ENCODE measurements around the gene ACTL8.

Gene ACTL8

GRCh38 chr1:17845583-17845982, 90.5 kb downstream of the ACTL8 start:
- H3K27me3 Mint-ChIP-seq, result no peaks in the 10 kb centered on the region
- CTCF ChIA-PET, result no interaction called here

GRCh38 chr1:17846341-17846740, 91.2 kb downstream of the ACTL8 start:
- no peaks in the 10 kb centered on the region for H3K9me3 Mint-ChIP-seq
- H3K4me3 Mint-ChIP-seq, result no peak overlapping the region
- no peaks in the 10 kb centered on the region for H3K36me3 Mint-ChIP-seq
- H3K27me3 Mint-ChIP-seq, result no peaks in the 10 kb centered on the region
- DNase-seq, result no peak
- no peak overlapping the region for H3K27ac Mint-ChIP-seq
- CTCF ChIA-PET, result no interaction called here
- no peaks in the 10 kb centered on the region for H3K4me1 Mint-ChIP-seq

More at GRCh38 chr1:17845583-17845982, 90.5 kb downstream of the ACTL8 start:
- H3K27ac Mint-ChIP-seq, result no peak overlapping the region
- H3K9me3 Mint-ChIP-seq, result no peaks in the 10 kb centered on the region
- no peaks in the 10 kb centered on the region for H3K36me3 Mint-ChIP-seq
- no peak overlapping the region for H3K4me3 Mint-ChIP-seq
- H3K4me1 Mint-ChIP-seq, result no peaks in the 10 kb centered on the region
- DNase-seq, result no peak

DNA sequence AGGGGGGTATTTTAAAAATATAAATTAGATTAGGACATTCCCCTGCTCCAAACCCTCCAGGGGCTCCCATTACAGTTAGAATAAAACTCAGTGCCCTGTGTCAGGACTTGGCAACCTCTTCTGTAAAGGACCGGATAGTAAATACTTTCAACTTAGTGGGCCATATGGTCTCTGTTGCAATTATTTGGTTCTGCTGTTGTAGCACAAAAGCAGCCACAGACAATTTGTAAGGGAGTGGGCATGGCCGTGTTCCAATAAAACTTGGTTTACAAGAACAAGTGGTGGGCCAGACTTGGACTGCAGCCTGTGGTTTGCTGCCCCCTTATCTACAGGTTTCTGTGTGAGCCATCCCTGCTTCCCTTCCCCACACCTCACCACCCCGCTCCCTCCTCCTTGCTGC, 92.0 kb downstream of the ACTL8 start:
- CTCF ChIA-PET, result no interaction called here
- H3K4me1 Mint-ChIP-seq, result no peaks in the 10 kb centered on the region
- H3K4me3 Mint-ChIP-seq, result no peak overlapping the region
- no peak overlapping the region for H3K27ac Mint-ChIP-seq
- H3K27me3 Mint-ChIP-seq, result no peaks in the 10 kb centered on the region
- DNase-seq, result no peak
- no peaks in the 10 kb centered on the region for H3K9me3 Mint-ChIP-seq
- no peaks in the 10 kb centered on the region for H3K36me3 Mint-ChIP-seq

DNA sequence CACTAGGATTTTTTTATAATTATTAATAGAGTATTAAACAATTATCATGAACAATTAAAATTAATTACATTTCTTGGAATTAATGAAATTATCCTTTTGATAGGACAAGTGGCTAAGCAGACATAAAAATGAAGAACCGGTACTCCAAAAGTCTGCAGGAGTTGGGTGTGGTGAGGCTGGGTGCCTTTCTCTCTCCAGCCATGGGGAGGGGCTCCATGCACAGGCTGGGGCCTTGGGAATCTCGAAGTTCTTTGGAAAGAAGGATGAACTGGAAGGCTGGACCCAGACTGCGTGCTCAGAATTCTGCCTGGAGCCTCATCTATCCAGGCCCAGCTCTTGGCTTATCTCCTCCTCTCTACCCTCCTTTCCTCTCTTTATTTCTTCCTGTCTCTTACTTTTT, 94.1 kb downstream of the ACTL8 start:
- Mint-ChIP-seq H3K27me3 (no peaks in the 10 kb centered on the region), H3K4me1 (no peaks in the 10 kb centered on the region), H3K27ac (no peak overlapping the region), H3K36me3 (no peaks in the 10 kb centered on the region), H3K4me3 (no peak overlapping the region), H3K9me3 (no peaks in the 10 kb centered on the region)
- CTCF ChIA-PET, result no interaction called here
- DNase-seq, result no peak

GRCh38 chr1:17851056-17851455, 95.9 kb downstream of the ACTL8 start:
- Mint-ChIP-seq H3K4me1 (no peaks in the 10 kb centered on the region), H3K27ac (no peak overlapping the region), H3K9me3 (no peaks in the 10 kb centered on the region), H3K36me3 (no peaks in the 10 kb centered on the region), H3K27me3 (no peaks in the 10 kb centered on the region), H3K4me3 (no peak overlapping the region)
- CTCF ChIA-PET, result no interaction called here
- DNase-seq, result no peak

DNA sequence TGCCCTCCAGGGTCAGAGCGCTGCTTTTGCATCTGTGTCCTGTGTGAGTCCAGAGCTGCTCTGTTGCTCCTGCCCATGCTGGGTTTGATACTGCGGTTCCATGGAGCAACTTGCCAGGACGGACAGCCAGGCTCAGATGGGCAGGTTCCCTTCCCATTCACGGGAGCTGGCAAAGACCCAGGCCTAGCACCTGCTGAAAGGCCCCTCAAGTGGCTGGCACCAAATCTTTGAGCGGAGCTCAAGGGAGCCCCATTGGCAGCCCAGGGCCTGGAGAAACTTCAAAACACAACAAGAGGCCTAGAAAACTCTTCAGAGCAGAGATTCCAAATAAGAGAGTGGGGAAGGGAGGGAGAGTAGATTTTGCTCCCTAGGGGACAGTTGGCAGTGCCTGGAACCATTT, 97.2 kb downstream of the ACTL8 start:
- Mint-ChIP-seq H3K27me3 (no peaks in the 10 kb centered on the region), H3K9me3 (no peaks in the 10 kb centered on the region), H3K36me3 (no peaks in the 10 kb centered on the region), H3K4me3 (no peak overlapping the region), H3K4me1 (no peaks in the 10 kb centered on the region), H3K27ac (no peak overlapping the region)
- CTCF ChIA-PET, result no interaction called here
- no peak for DNase-seq

DNA sequence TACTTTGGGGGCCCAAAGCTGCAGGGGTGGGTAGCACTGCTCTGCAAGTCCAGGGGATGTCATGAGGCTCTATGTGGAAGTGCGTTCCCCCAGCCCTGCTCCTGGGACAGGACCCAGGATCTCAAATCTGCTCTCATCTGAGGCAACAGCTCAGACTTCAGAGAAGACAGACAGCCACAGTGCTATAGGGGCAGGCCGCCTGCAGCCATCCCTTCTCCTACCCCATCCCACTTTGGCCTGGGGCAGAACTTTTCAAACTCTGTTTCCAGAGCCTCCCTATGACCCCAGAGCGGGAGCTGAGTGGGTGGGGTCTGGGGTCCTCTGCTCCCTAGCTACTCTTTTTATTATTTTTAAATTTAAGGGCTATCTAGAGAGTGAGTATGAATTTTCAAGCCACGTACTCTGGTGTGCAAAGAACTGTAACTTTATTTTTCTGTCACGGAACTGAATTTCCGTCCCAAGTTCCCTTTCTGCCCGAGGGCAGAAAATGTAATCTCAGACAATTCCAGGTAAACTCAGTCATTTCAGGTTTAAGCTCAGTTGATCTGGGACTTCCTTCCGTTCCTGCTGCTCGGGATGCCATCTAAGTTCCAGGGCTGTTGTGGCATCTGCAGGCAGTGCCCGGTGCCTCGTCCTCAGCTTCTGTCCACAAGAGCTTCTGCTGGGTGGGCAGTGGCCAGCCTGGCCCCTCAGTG, 98.3 kb downstream of the ACTL8 start:
- Mint-ChIP-seq H3K9me3 (no peaks in the 10 kb centered on the region), H3K4me3 (no peak overlapping the region), H3K27ac (no peak overlapping the region), H3K4me1 (no peaks in the 10 kb centered on the region), H3K27me3 (no peaks in the 10 kb centered on the region), H3K36me3 (no peaks in the 10 kb centered on the region)
- CTCF ChIA-PET, result no interaction called here
- no peak for DNase-seq

- Mint-ChIP-seq H3K27me3 (no peaks in the 10 kb centered on the region), H3K4me3 (no peak overlapping the region), H3K9me3 (no peaks in the 10 kb centered on the region), H3K4me1 (no peaks in the 10 kb centered on the region), H3K27ac (no peak overlapping the region), H3K36me3 (no peaks in the 10 kb centered on the region)
- CTCF ChIA-PET, result no interaction called here
- DNase-seq, result no peak
These were observed 101.5 kb downstream of the ACTL8 start for GRCh38 chr1:17856496-17857108.

DNA sequence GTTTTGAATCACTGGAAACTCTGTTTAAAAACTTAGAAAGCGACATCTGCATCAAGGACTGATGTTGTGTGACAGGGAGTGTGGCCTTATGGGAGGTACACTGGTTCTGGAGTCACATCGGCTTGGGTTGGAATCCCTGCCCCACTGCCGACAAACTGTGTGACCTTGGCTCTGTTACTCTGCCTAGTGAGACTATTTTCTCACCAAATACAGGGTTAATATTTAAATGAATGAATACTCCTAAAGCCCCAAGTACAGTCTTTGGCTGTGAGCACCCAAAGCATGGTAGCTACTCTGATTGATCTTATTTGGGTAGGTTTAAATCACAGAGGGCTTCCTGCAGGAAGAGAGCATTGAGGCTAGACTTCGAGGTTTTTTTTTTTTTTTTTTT, 102.0 kb downstream of the ACTL8 start:
- CTCF ChIA-PET, result no interaction called here
- DNase-seq, result no peak
- H3K27me3 Mint-ChIP-seq, result no peaks in the 10 kb centered on the region
- no peak overlapping the region for H3K4me3 Mint-ChIP-seq
- H3K27ac Mint-ChIP-seq, result no peak overlapping the region
- H3K9me3 Mint-ChIP-seq, result no peaks in the 10 kb centered on the region
- no peaks in the 10 kb centered on the region for H3K36me3 Mint-ChIP-seq
- H3K4me1 Mint-ChIP-seq, result no peaks in the 10 kb centered on the region

DNA sequence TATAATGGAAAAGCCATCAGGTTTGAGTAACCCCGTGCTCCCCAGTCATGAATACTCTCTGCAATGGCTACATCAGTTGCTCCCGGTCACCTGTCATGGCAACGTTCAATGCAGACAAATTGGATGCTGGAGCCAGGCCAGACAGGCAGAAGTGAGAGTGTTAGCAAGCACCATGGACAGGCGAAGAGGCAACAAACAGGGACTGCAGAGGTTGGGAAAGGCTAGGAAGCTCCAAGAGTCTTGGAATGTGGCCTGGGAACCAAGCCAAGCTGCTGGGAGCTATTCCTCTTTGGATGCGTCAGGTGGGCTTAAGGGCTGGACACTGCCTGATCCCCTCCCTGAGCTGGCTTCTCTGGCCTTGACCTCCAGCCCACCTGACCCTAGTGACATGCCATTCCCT, 102.9 kb downstream of the ACTL8 start:
- Mint-ChIP-seq H3K27ac (peak overlapping the region; percentile 7), H3K36me3 (no peaks in the 10 kb centered on the region), H3K27me3 (no peaks in the 10 kb centered on the region), H3K9me3 (no peaks in the 10 kb centered on the region), H3K4me1 (no peaks in the 10 kb centered on the region), H3K4me3 (no peak overlapping the region)
- CTCF ChIA-PET, result no interaction called here
- DNase-seq, result no peak

- H3K4me3 Mint-ChIP-seq, result no peak overlapping the region
- no peaks in the 10 kb centered on the region for H3K27me3 Mint-ChIP-seq
These were observed 105.7 kb downstream of the ACTL8 start for GRCh38 chr1:17860812-17861211.

GRCh38 chr1:17861685-17862084, 106.6 kb downstream of the ACTL8 start:
- Mint-ChIP-seq H3K36me3 (no peaks in the 10 kb centered on the region), H3K4me3 (no peak overlapping the region), H3K27ac (no peak overlapping the region), H3K27me3 (no peaks in the 10 kb centered on the region), H3K9me3 (no peaks in the 10 kb centered on the region), H3K4me1 (no peaks in the 10 kb centered on the region)
- CTCF ChIA-PET, result no interaction called here
- no peak for DNase-seq

More at GRCh38 chr1:17860812-17861211, 105.7 kb downstream of the ACTL8 start:
- DNase-seq, result no peak
- no peaks in the 10 kb centered on the region for H3K4me1 Mint-ChIP-seq
- no peak overlapping the region for H3K27ac Mint-ChIP-seq
- CTCF ChIA-PET, result no interaction called here
- no peaks in the 10 kb centered on the region for H3K36me3 Mint-ChIP-seq
- no peaks in the 10 kb centered on the region for H3K9me3 Mint-ChIP-seq

- H3K9me3 Mint-ChIP-seq, result no peaks in the 10 kb centered on the region
- H3K4me3 Mint-ChIP-seq, result no peak overlapping the region
- H3K36me3 Mint-ChIP-seq, result no peaks in the 10 kb centered on the region
- no peaks in the 10 kb centered on the region for H3K4me1 Mint-ChIP-seq
- H3K27ac Mint-ChIP-seq, result no peak overlapping the region
- CTCF ChIA-PET, result no interaction called here
- no peaks in the 10 kb centered on the region for H3K27me3 Mint-ChIP-seq
- DNase-seq, result no peak
These were observed 107.0 kb downstream of the ACTL8 start for GRCh38 chr1:17862121-17862520.

- H3K4me1 Mint-ChIP-seq, result no peaks in the 10 kb centered on the region
- CTCF ChIA-PET, result no interaction called here
- H3K9me3 Mint-ChIP-seq, result peaks cover 2% of the 10 kb centered on the region
- H3K27me3 Mint-ChIP-seq, result no peaks in the 10 kb centered on the region
- no peak overlapping the region for H3K4me3 Mint-ChIP-seq
- DNase-seq, result no peak
- no peak overlapping the region for H3K27ac Mint-ChIP-seq
- H3K36me3 Mint-ChIP-seq, result no peaks in the 10 kb centered on the region
These were observed 111.0 kb downstream of the ACTL8 start for GRCh38 chr1:17865912-17866739.

DNA sequence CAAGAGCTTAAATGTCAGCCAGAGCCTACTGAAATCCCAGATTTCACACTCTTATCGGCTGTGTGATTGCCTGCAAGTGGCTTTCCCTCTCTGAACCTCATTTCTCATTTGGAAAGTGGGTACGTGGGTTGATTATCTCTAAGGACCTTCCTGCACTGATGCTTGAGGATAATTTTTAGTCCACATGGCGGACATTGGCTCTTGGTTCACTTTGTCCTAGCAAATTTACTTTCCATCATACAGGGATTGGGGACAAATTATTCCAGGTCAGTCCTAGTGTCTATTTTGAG, 111.6 kb downstream of the ACTL8 start:
- CTCF ChIA-PET, result no interaction called here
- DNase-seq, result no peak
- Mint-ChIP-seq H3K4me3 (no peak overlapping the region), H3K27me3 (no peaks in the 10 kb centered on the region), H3K4me1 (no peaks in the 10 kb centered on the region), H3K27ac (no peak overlapping the region), H3K9me3 (peaks cover 2% of the 10 kb centered on the region), H3K36me3 (no peaks in the 10 kb centered on the region)

All from activated naive CD4-positive, alpha-beta T cell treated with anti-CD3 and anti-CD28 coated beads, Interleukin-2, amount 10 ng/mL, durations not matched to agents 7 days and 5 days (primary cell).